Activated T-cell treated with anti-CD3 and anti-CD28 coated beads, Interleukin-2, amount 50 U/mL, for 72 hours (primary cell): ENCODE data around the gene RNF182. TPM values are rescaled to one million over a fixed set of nuclear protein-coding genes. Genes with fewer than 3 reads are reported as not detected.
"Not testable (repeated sequence)": the region's sequence is repeated elsewhere in the genome, so short reads cannot be mapped to it uniquely, and the experiment has no call there.

ENCODE experiments used
- ATAC-seq, 2 donors: fragments of 150-1000 bp; cut with Tn5 transposase; replicated peaks in 1 of 2; 2 replicates each; pipeline ENCODE4 v1.10.0; 2021; ENCODE audit warnings: moderate library complexity in 2 of 2, mild to moderate bottlenecking in 1 of 2
- DNase-seq, 2 donors: peaks; one replicate each; pipeline ENCODE4 v3.0.0; 2021 to 2022; ENCODE audit warnings: mixed read lengths in 1 of 2
- H3K27ac Mint-ChIP-seq: one replicate; pipeline ENCODE4 v1.8.0; 2022; ENCODE audit warnings: mild to moderate bottlenecking, moderate library complexity, mixed read lengths
- H3K27me3 Mint-ChIP-seq: one replicate; pipeline ENCODE4 v1.8.0; 2022; ENCODE audit warnings: low read depth, mixed read lengths
- H3K36me3 Mint-ChIP-seq, 2 donors: one replicate each; pipeline ENCODE4 v1.8.0; 2022; ENCODE audit warnings: mixed read lengths in 2 of 2, mild to moderate bottlenecking in 1 of 2; ENCODE audit not compliant: insufficient read depth in 2 of 2
- H3K4me1 Mint-ChIP-seq: one replicate; pipeline ENCODE4 v1.8.0; 2022; ENCODE audit warnings: low read depth, mixed read lengths
- H3K4me3 Mint-ChIP-seq, 2 donors: one replicate each; pipeline ENCODE4 v1.8.0; 2022; ENCODE audit warnings: mild to moderate bottlenecking in 2 of 2, mixed read lengths in 2 of 2, moderate library complexity in 2 of 2
- H3K9me3 Mint-ChIP-seq, 2 donors: one replicate each; pipeline ENCODE4 v1.8.0; 2022; ENCODE audit warnings: mixed read lengths in 2 of 2
- total RNA-seq, 2 donors: library from RNA; stranded (reverse); gene quantifications; one replicate each; pipeline ENCODE4 v1.2.3, GENCODE V29; 2022

Gene RNF182
- not detected for total RNA-seq

GRCh38 chr6:13924949-13925881 lies at the start of gene RNF182:
RNF182 (plus strand) TSS chr6:13924952; CDS start chr6:13977120, 52,168 bp downstream.
- no peak within 1 kb of the TSS for H3K27ac Mint-ChIP-seq
- peaks cover 15% of the 10 kb centered on the region for H3K4me1 Mint-ChIP-seq
- H3K4me3 Mint-ChIP-seq, result peak within 1 kb of the TSS; percentile 83 to 89
- no peaks in the 10 kb centered on the region for H3K9me3 Mint-ChIP-seq
- peak; percentile 43 to 61 for DNase-seq
- ATAC-seq, result peak; percentile 83
- peaks cover 69% of the 10 kb centered on the region for H3K27me3 Mint-ChIP-seq
- H3K36me3 Mint-ChIP-seq, result peaks cover 0 to 2% of the 10 kb centered on the region in 2 donors

- no peak overlapping the region for H3K27ac Mint-ChIP-seq
- H3K36me3 Mint-ChIP-seq, result no peaks in the 10 kb centered on the region
- DNase-seq (no peak), ATAC-seq (no peak)
- no peak overlapping the region for H3K4me3 Mint-ChIP-seq
- peaks cover 24% of the 10 kb centered on the region for H3K27me3 Mint-ChIP-seq
- H3K4me1 Mint-ChIP-seq, result peaks cover 22% of the 10 kb centered on the region
- peaks cover 3% of the 10 kb centered on the region in 2 donors for H3K9me3 Mint-ChIP-seq
Measured at GRCh38 chr6:13877051-13877450, 47.7 kb upstream of the RNF182 start.

GRCh38 chr6:13880061-13880663 lies 44.6 kb upstream of the RNF182 start:
- not testable (repeated sequence) for DNase-seq, H3K36me3 Mint-ChIP-seq, H3K4me3 Mint-ChIP-seq, H3K4me1 Mint-ChIP-seq, ATAC-seq, H3K27ac Mint-ChIP-seq, H3K9me3 Mint-ChIP-seq
- peaks cover 12% of the 10 kb centered on the region for H3K27me3 Mint-ChIP-seq

- Mint-ChIP-seq H3K4me1 (peaks cover 5% of the 10 kb centered on the region), H3K4me3 (no peak overlapping the region), H3K9me3 (peaks cover 3% of the 10 kb centered on the region in 2 donors), H3K36me3 (no peaks in the 10 kb centered on the region), H3K27ac (no peak overlapping the region), H3K27me3 (peaks cover 12% of the 10 kb centered on the region)
- no peak for DNase-seq
- no peak for ATAC-seq
Measured at GRCh38 chr6:13881621-13882165, 43.1 kb upstream of the RNF182 start.

- no peak for DNase-seq
- H3K27me3 Mint-ChIP-seq, result peaks cover 12% of the 10 kb centered on the region
- H3K4me3 Mint-ChIP-seq, result no peak overlapping the region
- H3K9me3 Mint-ChIP-seq, result no peaks in the 10 kb centered on the region
- no peak overlapping the region for H3K27ac Mint-ChIP-seq
- no peak for ATAC-seq
- no peaks in the 10 kb centered on the region for H3K36me3 Mint-ChIP-seq
- no peaks in the 10 kb centered on the region for H3K4me1 Mint-ChIP-seq
Measured at GRCh38 chr6:13883966-13884365, 40.8 kb upstream of the RNF182 start.

GRCh38 chr6:13884397-13884796 lies 40.4 kb upstream of the RNF182 start:
- Mint-ChIP-seq H3K4me3 (no peak overlapping the region), H3K27me3 (peaks cover 8% of the 10 kb centered on the region), H3K27ac (no peak overlapping the region), H3K9me3 (no peaks in the 10 kb centered on the region), H3K36me3 (no peaks in the 10 kb centered on the region), H3K4me1 (no peaks in the 10 kb centered on the region)
- ATAC-seq (peak in 1 of 2 donors; percentile 48), DNase-seq (no peak)

- ATAC-seq, result no peak
- Mint-ChIP-seq H3K9me3 (no peaks in the 10 kb centered on the region), H3K27ac (no peak overlapping the region), H3K27me3 (peaks cover 6% of the 10 kb centered on the region), H3K4me3 (no peak overlapping the region), H3K4me1 (no peaks in the 10 kb centered on the region), H3K36me3 (no peaks in the 10 kb centered on the region)
- no peak for DNase-seq
Measured at GRCh38 chr6:13885601-13886000, 39.2 kb upstream of the RNF182 start.

GRCh38 chr6:13886949-13887348 lies 37.8 kb upstream of the RNF182 start:
- no peak overlapping the region for H3K4me3 Mint-ChIP-seq
- ATAC-seq, result no peak
- H3K27ac Mint-ChIP-seq, result no peak overlapping the region
- H3K36me3 Mint-ChIP-seq, result no peaks in the 10 kb centered on the region
- H3K27me3 Mint-ChIP-seq, result no peaks in the 10 kb centered on the region
- no peaks in the 10 kb centered on the region for H3K4me1 Mint-ChIP-seq
- H3K9me3 Mint-ChIP-seq, result no peaks in the 10 kb centered on the region
- no peak for DNase-seq

GRCh38 chr6:13892017-13892645 lies 32.6 kb upstream of the RNF182 start:
- Mint-ChIP-seq H3K4me1 (no peaks in the 10 kb centered on the region), H3K4me3 (no peak overlapping the region), H3K36me3 (no peaks in the 10 kb centered on the region), H3K27ac (no peak overlapping the region), H3K9me3 (no peaks in the 10 kb centered on the region), H3K27me3 (peaks cover 13% of the 10 kb centered on the region)
- DNase-seq, result no peak
- ATAC-seq, result no peak

- DNase-seq (no peak), ATAC-seq (no peak)
- Mint-ChIP-seq H3K27me3 (peaks cover 55% of the 10 kb centered on the region), H3K27ac (no peak overlapping the region), H3K4me1 (no peaks in the 10 kb centered on the region), H3K36me3 (no peaks in the 10 kb centered on the region), H3K9me3 (no peaks in the 10 kb centered on the region), H3K4me3 (no peak overlapping the region)
Measured at GRCh38 chr6:13902922-13903321, 21.8 kb upstream of the RNF182 start.

- Mint-ChIP-seq H3K27ac (no peak overlapping the region), H3K4me1 (no peaks in the 10 kb centered on the region), H3K36me3 (no peaks in the 10 kb centered on the region), H3K4me3 (no peak overlapping the region), H3K9me3 (no peaks in the 10 kb centered on the region), H3K27me3 (peaks cover 55% of the 10 kb centered on the region)
- DNase-seq (no peak), ATAC-seq (no peak)
Measured at GRCh38 chr6:13903364-13903763, 21.4 kb upstream of the RNF182 start.

GRCh38 chr6:13907001-13907350 lies 17.8 kb upstream of the RNF182 start:
- peaks cover 8% of the 10 kb centered on the region for H3K4me1 Mint-ChIP-seq
- H3K9me3 Mint-ChIP-seq, result no peaks in the 10 kb centered on the region
- H3K27ac Mint-ChIP-seq, result no peak overlapping the region

GRCh38 chr6:13907614-13908215 lies 17.0 kb upstream of the RNF182 start:
- Mint-ChIP-seq H3K27ac (no peak overlapping the region), H3K9me3 (no peaks in the 10 kb centered on the region), H3K27me3 (peaks cover 66% of the 10 kb centered on the region), H3K4me3 (no peak overlapping the region), H3K36me3 (no peaks in the 10 kb centered on the region), H3K4me1 (peaks cover 8% of the 10 kb centered on the region)
- DNase-seq (no peak), ATAC-seq (no peak)

More at GRCh38 chr6:13907001-13907350, 17.8 kb upstream of the RNF182 start:
- no peak for DNase-seq
- no peak for ATAC-seq
- Mint-ChIP-seq H3K36me3 (no peaks in the 10 kb centered on the region), H3K27me3 (peaks cover 67% of the 10 kb centered on the region), H3K4me3 (no peak overlapping the region)
